Measurements from ENCODE around the gene GLMN.
"Not testable (repeated sequence)": the region's sequence is repeated elsewhere in the genome, so short reads cannot be mapped to it uniquely, and the experiment has no call there.

GLMN gene

DNA sequence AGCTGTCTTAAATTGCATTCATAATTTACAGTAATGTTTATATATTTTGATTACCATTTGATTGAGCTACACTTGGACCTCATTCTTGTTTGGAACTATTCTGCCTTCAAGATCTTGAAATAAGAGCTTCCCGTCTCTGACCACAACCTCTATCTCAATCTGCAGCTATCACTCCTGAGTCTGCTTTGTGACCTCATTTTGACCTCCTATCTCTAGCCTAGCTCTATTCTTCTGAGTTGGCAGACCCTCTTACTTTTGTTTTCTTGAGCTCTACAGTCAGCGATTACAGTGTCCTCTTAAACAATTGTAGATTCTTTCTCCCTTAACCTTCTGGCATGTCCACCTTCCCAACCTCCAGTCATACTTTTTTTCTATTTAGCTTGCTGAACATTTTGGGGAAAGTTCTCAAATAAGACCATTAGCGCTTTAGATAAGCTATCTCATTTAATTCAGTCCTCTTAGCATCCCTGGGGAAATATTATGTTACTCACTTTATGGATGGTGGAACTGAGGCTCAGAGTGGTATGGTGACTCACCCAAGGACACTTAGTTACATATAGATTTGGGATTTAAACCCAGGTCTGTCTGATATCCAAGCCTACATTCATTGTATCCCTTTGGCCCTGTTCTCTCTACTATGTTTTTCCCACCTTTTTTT is 19.2 kb upstream of the GLMN start:
- no peak for TF ChIP-seq ZNF274 (IDR thresholded peaks at IDR 0.05; ENCODE audit: low read depth, low read length)
- no peak overlapping the region for H3K4me3 ChIP-seq (ENCODE audit: low read length)

DNA sequence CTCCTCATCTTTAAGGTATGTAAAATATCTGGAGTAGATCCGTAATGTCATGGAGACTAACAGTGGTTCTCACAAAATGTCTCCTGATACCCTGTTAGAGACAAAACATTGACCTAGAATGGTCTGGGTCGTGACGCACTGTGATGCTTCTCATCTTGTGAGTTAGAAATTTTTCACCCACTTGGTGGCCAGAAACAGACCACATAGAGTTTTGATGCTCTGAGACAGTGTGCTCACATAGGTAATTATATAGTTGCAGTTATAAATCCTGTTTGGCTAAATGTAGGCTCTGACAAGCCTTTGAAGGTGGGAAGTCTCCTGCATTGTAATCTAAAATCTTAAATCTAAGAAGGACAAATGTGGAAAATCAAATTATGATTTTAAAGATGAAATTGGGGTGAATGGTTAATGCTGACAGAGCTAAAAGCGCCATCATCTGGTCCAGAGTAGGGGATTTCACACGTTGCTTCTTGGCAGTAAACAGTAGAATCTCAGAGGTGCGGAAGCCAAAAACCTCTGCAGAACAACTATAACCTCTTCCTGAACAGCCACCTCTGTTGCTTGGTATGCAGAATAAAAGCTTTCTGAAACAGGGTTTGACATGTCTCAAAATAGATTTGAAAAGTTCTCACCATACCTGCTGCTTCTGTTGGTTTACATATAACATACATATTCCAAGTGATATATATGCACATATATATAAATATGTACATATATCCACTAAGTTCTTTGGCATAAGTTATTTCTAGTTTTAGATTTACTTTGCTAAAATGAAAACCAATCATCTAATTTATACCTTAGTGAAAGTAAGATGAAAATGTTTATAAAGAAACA is 17.2 kb upstream of the GLMN start:
- TF ChIP-seq ZNF274 (IDR thresholded peaks at IDR 0.05; ENCODE audit: low read depth, low read length), result no peak

DNA sequence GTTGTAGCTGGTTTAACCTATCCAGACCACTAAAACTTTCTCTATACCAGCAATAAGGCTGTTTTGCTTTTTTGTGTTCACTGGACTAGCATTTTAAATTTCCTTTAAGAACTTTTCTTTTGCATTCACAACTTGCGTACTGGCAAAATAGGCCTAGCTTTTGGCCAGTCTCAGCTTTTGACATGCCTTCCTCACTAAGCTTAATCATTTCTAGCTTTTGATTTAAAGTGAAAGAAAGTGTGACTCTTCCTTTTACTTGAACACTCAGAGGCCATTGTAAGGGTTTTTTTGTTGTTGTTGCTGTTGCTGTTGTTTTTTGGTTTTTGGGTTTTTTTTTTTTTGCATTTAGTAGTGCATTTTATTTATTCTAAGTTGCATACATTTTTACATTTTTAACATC is 15.2 kb upstream of the GLMN start:
- no peak for TF ChIP-seq ZNF274 (IDR thresholded peaks at IDR 0.05; ENCODE audit: low read depth, low read length)
- H3K4me3 ChIP-seq (ENCODE audit: low read length), result no peak overlapping the region

More for the DNA sequence above, 17.2 kb upstream of the GLMN start:
- no peak overlapping the region for H3K4me3 ChIP-seq (ENCODE audit: low read length)

DNA sequence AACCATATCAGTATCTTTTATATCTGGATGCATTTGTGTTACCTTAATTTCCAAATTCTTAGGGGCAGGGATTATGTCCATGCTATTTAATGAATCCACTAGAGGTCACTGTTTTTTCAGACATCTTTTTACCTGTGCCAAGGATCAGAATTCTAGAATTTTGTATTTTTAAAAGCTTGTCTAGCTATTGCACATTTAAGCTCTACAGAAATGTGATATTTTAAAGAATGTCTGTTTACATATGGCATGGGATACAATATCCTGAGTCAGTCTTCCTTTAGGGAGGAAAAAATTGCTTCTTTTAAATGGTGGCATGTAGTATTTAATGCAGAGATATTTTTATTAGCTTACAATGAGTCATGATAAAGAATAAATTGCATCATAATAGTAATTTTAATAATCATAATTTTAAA is 11.4 kb upstream of the GLMN start:
- no peak for TF ChIP-seq ZNF274 (IDR thresholded peaks at IDR 0.05; ENCODE audit: low read depth, low read length)
- no peak overlapping the region for H3K4me3 ChIP-seq (ENCODE audit: low read length)

DNA sequence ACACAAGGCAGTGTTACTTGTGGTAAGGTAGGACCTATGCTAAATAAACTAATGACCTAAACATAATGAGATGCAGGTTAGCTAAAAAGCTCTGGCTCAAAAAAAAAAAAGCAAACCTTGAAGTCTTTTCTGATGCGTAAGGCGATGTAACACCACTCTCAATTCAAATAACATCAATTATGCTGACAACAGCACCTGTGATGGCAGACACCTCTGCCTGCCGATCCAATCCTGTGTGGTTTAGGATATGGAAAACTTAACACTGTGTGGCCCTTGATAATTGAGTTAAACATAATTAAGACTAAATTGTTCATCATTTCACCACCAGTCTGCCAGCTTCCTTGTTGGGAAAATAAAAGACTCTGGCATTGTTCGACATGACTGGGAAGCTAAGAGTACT is 9.2 kb upstream of the GLMN start:
- TF ChIP-seq ZNF274 (IDR thresholded peaks at IDR 0.05; ENCODE audit: low read depth, low read length), result no peak
- no peak overlapping the region for H3K4me3 ChIP-seq (ENCODE audit: low read length)

DNA sequence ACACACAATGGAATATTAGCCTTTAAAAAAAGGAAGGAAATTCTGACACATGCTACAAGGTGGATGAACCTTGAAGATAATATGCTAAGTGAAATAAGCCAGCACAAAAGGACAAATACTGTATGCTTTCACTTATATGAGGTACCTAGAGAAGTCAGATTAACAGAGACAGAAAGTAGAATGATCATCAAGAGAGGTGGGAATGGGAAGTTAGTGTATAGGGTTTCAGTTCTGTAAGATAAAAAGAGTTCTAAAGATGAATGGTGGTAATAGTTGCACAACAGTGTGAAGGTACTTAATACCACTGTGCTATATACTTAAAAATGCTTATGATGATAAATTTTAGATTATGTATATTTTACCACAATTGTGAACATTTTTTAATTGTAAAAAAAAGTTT is 7.2 kb upstream of the GLMN start:
- TF ChIP-seq ZNF274 (IDR thresholded peaks at IDR 0.05; ENCODE audit: low read depth, low read length), result no peak
- no peak overlapping the region for H3K4me3 ChIP-seq (ENCODE audit: low read length)

DNA sequence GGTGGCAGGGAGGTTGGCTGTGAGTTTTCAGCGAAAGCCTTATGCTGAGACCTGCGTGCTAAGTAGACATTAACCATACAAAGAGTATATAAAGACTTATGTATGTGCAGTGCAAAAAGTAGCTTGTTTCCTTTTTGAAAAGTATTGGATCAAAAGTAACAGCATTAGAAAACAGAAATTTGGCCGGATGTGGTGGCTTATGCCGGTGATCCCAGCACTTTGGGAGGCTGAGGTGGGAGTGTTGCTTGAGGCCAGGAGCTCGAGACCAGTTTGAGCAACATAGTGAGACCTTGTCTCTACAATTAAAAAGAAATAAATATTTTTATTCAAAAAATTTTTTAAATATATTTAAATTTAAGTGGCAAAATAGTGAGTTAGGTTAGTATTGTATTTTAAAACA is 2.2 kb upstream of the GLMN start:
- no peak overlapping the region for H3K4me3 ChIP-seq (ENCODE audit: low read length)
- TF ChIP-seq ZNF274 (IDR thresholded peaks at IDR 0.05; ENCODE audit: low read depth, low read length), result no peak

DNA sequence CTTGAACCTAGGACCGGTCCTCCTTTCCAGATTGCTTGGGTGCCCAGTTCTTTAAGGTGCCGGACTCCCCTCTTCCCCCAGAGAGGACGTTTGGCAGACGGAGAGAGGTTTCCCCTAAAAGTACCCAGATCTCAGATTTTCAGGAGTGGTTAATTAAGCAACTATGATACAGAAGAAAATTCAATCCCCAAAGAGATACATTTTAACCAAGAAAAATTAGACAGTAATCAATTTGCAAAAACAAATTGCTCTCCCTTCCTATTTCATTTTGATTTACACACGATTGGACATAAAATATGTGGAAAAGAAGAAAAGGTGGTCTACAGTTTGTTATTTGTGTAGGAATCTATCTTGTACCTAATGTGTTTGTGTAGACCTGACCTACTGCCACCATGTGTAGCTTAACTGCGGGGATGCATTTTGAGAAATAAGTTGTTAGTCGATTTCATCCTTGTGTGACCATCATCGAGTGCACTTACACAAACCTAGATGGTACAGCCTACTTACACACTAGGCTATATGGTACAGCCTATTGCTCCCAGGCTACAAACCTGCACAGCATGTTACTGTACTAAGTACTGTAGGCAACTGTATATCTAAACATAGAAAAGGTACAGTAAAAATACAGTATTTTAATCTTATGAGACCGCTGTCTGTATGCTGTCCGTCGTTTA is 827 bp upstream of the GLMN start:
- peak overlapping the region; percentile 83 for H3K4me3 ChIP-seq (ENCODE audit: low read length)
- TF ChIP-seq ZNF274 (IDR thresholded peaks at IDR 0.05; ENCODE audit: low read depth, low read length), result no peak

DNA sequence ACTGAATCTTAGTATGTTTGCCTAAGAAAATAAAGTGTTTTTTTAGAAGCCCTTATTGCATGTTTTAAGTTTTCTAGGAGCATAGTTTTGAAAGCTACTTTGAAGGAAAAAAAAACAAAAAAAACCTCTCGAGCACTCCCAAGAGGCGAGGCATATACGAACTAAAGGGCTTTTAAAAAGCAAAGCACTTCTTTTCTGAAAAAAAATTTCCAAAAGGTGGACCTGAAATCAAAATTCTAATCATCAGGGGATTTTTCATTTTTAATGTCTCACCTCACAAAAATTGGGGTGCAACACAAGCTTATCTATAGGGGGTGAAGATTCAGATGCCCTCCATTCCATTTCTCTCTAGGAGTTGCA is 594 bp downstream of the GLMN start:
- peak overlapping the region; percentile 83 for H3K4me3 ChIP-seq (ENCODE audit: low read length)
- TF ChIP-seq ZNF274 (IDR thresholded peaks at IDR 0.05; ENCODE audit: low read depth, low read length), result no peak

DNA sequence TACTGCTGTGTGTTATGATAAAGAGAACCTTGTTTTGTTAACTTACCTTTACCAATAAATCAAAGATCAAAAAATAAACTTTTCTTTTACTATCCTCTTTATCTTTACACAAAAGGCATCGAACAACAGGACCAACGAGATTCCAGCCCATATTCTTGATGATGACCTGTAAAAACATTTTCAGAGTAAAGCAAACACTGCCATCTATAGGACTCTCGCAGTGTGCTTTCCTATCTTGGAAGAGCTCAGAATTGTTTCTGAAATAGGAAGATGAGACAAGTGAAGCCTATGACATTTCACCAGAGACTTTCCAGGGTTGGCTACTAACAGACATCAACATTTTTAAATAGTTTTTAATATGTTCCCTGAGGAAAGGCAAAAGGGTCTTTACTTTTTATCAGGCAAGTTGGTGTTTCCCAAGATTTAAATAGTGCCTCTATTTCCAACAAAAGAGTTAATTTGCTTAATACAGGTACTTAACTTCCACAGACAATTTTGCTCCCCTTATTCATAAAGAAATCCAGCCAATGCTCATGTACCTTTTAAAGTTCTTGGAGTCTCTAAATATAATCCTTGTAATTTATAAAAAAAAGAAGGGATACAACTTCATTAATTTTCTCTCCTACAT is 7.3 kb downstream of the GLMN start:
- H3K4me3 ChIP-seq (ENCODE audit: low read length), result no peak overlapping the region
- TF ChIP-seq ZNF274 (IDR thresholded peaks at IDR 0.05; ENCODE audit: low read depth, low read length), result no peak

DNA sequence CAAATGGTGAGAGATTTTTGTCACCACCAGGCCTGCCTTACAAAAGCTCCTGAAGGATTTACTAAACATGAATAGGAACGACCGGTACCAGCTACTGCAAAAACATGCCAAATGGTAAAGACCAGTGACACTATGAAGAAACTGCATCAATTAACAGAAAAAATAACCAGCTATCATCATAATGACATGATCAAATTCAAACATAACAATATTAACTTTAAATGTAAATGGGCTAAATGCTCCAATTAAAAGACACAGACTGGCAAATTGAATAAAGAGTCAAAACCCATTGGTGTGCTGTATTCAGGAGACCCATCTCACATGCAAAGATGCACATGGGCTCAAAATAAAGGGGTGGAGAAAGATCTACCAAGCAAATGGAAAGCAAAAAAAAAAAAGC is 17.4 kb downstream of the GLMN start:
- not testable (repeated sequence) for H3K4me3 ChIP-seq (ENCODE audit: low read length)

DNA sequence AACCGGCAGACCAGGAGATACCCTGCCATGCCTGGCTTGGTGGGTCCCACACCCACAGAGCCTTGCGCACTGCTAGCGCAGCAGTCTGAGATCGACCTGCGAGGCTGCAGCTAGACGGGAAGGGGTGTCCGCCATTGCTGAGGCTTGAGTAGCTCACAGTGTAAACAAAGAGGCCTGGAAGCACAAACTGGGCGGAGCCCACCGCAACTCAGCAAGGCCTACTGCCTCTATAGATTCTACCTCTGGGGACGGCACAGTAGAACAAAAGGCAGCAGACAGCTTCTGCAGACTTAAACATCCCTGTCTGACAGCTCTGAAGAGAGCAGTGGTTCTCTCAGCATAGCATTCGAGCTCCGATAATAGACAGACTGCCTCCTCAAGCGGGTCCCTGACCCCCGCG is 19.0 kb downstream of the GLMN start:
- H3K4me3 ChIP-seq (ENCODE audit: low read length), result not testable (repeated sequence)

DNA sequence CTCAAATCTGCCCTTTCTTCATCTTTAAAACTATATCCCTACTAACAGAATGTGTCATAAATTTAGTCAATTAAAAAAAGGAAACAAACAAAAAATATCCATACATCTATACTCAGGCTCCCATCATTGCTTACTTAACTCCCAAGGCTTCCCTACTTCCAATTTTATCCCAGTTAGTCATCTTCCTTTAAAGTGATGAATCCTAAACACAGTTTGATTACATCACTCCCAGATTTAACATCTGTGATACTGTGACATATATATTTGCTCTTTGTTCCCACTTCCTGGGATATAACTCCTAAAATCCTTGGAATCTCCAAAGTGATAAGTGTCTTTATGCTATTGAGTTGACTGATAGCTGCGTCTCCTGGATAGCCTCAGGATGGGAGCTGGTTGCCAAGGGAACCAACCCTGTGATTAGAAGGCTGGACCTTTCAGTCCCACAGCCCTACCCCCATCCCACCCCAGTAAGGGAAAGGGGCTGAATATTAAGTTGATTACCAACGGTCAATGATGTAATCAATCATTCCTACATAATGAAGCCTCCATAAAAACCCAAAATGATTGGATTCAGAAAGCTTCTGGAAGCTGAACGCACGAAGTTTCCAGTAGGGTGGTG is 21.6 kb downstream of the GLMN start:
- H3K4me3 ChIP-seq (ENCODE audit: low read length), result no peak overlapping the region
- no peak for TF ChIP-seq ZNF274 (IDR thresholded peaks at IDR 0.05; ENCODE audit: low read depth, low read length)

DNA sequence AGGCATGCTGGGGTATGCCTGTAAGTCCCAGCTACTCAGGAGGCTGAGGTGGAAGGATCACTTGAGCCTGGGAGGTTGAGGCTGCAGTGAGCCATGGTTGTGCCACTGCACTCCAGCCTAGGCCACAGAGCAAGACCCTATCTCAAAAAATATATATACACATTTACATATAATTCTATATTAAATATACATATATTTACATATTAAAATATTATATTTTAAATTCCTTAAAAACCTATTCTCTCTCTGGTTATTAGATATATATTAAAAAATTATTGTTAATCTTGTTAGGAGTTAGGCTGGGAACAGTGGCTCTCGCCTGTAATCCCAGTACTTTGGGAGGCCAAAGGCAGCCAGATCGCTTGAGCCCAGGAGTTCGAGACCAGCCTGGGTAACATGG is 22.7 kb downstream of the GLMN start:
- TF ChIP-seq ZNF274 (IDR thresholded peaks at IDR 0.05; ENCODE audit: low read depth, low read length), result no peak
- H3K4me3 ChIP-seq (ENCODE audit: low read length), result no peak overlapping the region

All from GM08714 (cell line).